Neural cell (in vitro differentiated cells): ENCODE measurements around the gene VENTX. TPM values are rescaled to one million over a fixed set of nuclear protein-coding genes. Genes with fewer than 3 reads are reported as not detected.

Experiments
- H2AFZ ChIP-seq: fragments of 200-600, 300-800 bp; sonication (generic), shearing (Covaris generic); 2 replicates; pipeline ENCODE4 v1.6.0; 2014; ENCODE audit warnings: low read depth, mild to moderate bottlenecking, antibody characterized with exemption, low read length, moderate library complexity
- H3F3A ChIP-seq: fragments of 200-600 bp; shearing (Covaris generic); 2 replicates; pipeline ENCODE4 v1.6.1; 2016; ENCODE audit warnings: mild to moderate bottlenecking, moderate library complexity, mixed read lengths, antibody characterized with exemption, low read length; ENCODE audit not compliant: insufficient read depth, poor library complexity, severe bottlenecking
- H3K27ac ChIP-seq: fragments of 200-600, 300-800 bp; sonication (generic), shearing (Covaris generic); 2 replicates; pipeline ENCODE4 v1.5.1; 2014; ENCODE audit warnings: mild to moderate bottlenecking, low read length, moderate library complexity
- H3K27me3 ChIP-seq: fragments of 300-800, 200-600 bp; sonication (generic), shearing (Covaris generic); 2 replicates; pipeline ENCODE4 v1.6.0; 2014; ENCODE audit warnings: mild to moderate bottlenecking, low read depth, low read length, moderate library complexity; ENCODE audit not compliant: insufficient read depth
- H3K36me3 ChIP-seq: fragments of 300-800, 200-600 bp; sonication (generic), shearing (Covaris generic); 2 replicates; pipeline ENCODE4 v1.5.1; 2014; ENCODE audit warnings: mild to moderate bottlenecking, antibody characterized with exemption, low read length, moderate library complexity; ENCODE audit not compliant: insufficient read depth
- H3K4me2 ChIP-seq: fragments of 300-800, 200-600 bp; sonication (generic), shearing (Covaris generic); 2 replicates; pipeline ENCODE4 v1.6.0; 2014; ENCODE audit warnings: mild to moderate bottlenecking, low read length
- H3K4me3 ChIP-seq: fragments of 300-800, 200-600 bp; sonication (generic), shearing (Covaris generic); 2 replicates; pipeline ENCODE4 v1.5.1; 2014; ENCODE audit warnings: mild to moderate bottlenecking, low read length, moderate library complexity
- H3K79me2 ChIP-seq: fragments of 200-600 bp; shearing (Covaris generic); replicated peaks from 2 replicates; pipeline ENCODE4 v1.6.0; 2014; ENCODE audit warnings: mild to moderate bottlenecking, low read length, moderate library complexity; ENCODE audit not compliant: insufficient read depth
- H3K9ac ChIP-seq: fragments of 300-800, 200-600 bp; sonication (generic), shearing (Covaris generic); 2 replicates; pipeline ENCODE4 v1.6.1; 2016; ENCODE audit warnings: mild to moderate bottlenecking, low read length, mixed read lengths
- H3K9me2 ChIP-seq: fragments of 200-600 bp; shearing (Covaris generic); 2 replicates; pipeline ENCODE4 v1.6.1; 2016; ENCODE audit warnings: mild to moderate bottlenecking, low read length, mixed read lengths; ENCODE audit not compliant: insufficient read depth
- H3K9me3 ChIP-seq: fragments of 200-600, 300-800 bp; sonication (generic), shearing (Covaris generic); 2 replicates; pipeline ENCODE4 v1.6.1; 2016; ENCODE audit warnings: mild to moderate bottlenecking, mixed run types, low read length, moderate library complexity, mixed read lengths
- H4K20me1 ChIP-seq: fragments of 200-600 bp; shearing (Covaris generic); 2 replicates; pipeline ENCODE4 v1.6.1; 2016; ENCODE audit warnings: mild to moderate bottlenecking, mixed run types; ENCODE audit not compliant: insufficient read depth
- EP300 ChIP-seq: fragments of 450-650 bp; conservative IDR thresholded peaks from 2 replicates; pipeline ENCODE4 v1.6.1; 2014; ENCODE audit warnings: antibody characterized with exemption, mild to moderate bottlenecking, moderate library complexity; ENCODE audit not compliant: poor library complexity, severe bottlenecking
- EZH2 ChIP-seq: fragments of 200-600, 300-800 bp; shearing (Covaris generic), sonication (generic); IDR thresholded peaks from 2 replicates; pipeline ENCODE4 v1.6.1; 2014; ENCODE audit warnings: antibody characterized with exemption, low read length, borderline replicate concordance, mild to moderate bottlenecking; ENCODE audit not compliant: insufficient read depth, poor library complexity, severe bottlenecking
- MXI1 ChIP-seq: fragments of 450-650 bp; conservative IDR thresholded peaks from 2 replicates; pipeline ENCODE4 v1.6.1; 2014; ENCODE audit warnings: antibody characterized with exemption, mild to moderate bottlenecking; ENCODE audit not compliant: poor library complexity, severe bottlenecking
- POLR2AphosphoS5 ChIP-seq: IDR thresholded peaks from 2 replicates; pipeline ENCODE4 v1.6.1; 2012
- RAD21 ChIP-seq: fragments of 450-650 bp; conservative IDR thresholded peaks from 2 replicates; pipeline ENCODE4 v1.6.1; 2014; ENCODE audit warnings: antibody characterized with exemption, mild to moderate bottlenecking, moderate library complexity
- SMC3 ChIP-seq: fragments of 450-650 bp; conservative IDR thresholded peaks from 2 replicates; pipeline ENCODE4 v1.6.1; 2014; ENCODE audit warnings: antibody characterized with exemption, mild to moderate bottlenecking, moderate library complexity; ENCODE audit not compliant: poor library complexity
- TAF1 ChIP-seq: IDR thresholded peaks from 2 replicates; pipeline ENCODE4 v1.6.1; 2012; ENCODE audit warnings: low read depth
- polyA plus RNA-seq: library from polyadenylated mRNA; depleted of rRNA; stranded (reverse); fragments of >200 nt; gene quantifications from 2 replicates; pipeline ENCODE4 v1.2.3, GENCODE V29; 2014
- TF ChIP-seq, protein P1 (sequence below): IDR thresholded peaks from 2 replicates; pipeline ENCODE4 v1.6.1; 2012; ENCODE audit warnings: borderline replicate concordance
- TF ChIP-seq, protein P2 (sequence below): fragments of 450-650 bp; IDR thresholded peaks from 2 replicates; pipeline ENCODE4 v1.5.1; 2014; ENCODE audit warnings: antibody characterized with exemption, mild to moderate bottlenecking, moderate library complexity; ENCODE audit not compliant: poor library complexity, severe bottlenecking

VENTX gene
- polyA plus RNA-seq, 1 donor from 2014 or later: not detected

DNA sequence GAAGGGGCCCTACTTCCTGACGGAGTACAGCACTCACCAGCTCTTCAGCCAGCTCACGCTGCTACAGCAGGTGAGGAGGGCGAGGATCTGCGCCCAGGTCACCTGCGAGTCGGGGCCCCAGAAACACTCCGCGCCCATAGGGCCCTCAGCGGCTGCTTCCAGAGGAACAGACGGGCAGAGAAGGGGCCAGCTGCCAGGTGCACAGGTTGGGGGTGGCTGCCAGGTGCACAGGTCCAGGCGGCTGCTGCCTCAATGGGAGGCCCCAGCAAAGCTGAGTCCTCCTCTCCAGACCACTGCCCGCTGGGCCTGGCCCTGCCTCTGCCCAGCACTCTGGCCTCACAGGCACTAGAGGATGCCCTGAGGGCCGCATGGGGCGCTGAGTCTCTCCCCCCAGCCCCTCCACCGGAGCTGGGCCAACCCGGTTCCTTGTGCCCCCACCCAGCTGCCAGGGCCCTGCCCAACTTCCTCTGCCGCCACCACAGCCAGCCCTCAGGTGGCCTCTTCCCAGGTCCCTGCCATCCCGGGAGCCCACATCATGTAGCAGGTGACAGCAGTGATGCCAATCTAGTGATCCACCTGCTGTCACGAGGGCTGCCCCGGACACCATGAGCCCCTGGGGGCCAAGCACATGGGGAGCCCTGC lies 24.7 kb upstream of the VENTX start:
- Histone ChIP-seq H3K4me2 (no peak overlapping the region), H3K79me2 (no peaks in the 10 kb centered on the region), H2AFZ (no peak overlapping the region), H3K9me3 (no peaks in the 10 kb centered on the region), H3K36me3 (no peaks in the 10 kb centered on the region), H3K9ac (no peak overlapping the region), H3K4me3 (no peak overlapping the region), H3K27ac (no peak overlapping the region), H3K27me3 (no peaks in the 10 kb centered on the region), H4K20me1 (no peaks in the 10 kb centered on the region), H3F3A (no peaks in the 10 kb centered on the region), H3K9me2 (no peaks in the 10 kb centered on the region)
- TF ChIP-seq MXI1 (no peak), RAD21 (no peak), TAF1 (no peak), EZH2 (no peak), POLR2AphosphoS5 (no peak), EP300 (no peak), SMC3 (no peak)
- TF ChIP-seq, protein P1, sequence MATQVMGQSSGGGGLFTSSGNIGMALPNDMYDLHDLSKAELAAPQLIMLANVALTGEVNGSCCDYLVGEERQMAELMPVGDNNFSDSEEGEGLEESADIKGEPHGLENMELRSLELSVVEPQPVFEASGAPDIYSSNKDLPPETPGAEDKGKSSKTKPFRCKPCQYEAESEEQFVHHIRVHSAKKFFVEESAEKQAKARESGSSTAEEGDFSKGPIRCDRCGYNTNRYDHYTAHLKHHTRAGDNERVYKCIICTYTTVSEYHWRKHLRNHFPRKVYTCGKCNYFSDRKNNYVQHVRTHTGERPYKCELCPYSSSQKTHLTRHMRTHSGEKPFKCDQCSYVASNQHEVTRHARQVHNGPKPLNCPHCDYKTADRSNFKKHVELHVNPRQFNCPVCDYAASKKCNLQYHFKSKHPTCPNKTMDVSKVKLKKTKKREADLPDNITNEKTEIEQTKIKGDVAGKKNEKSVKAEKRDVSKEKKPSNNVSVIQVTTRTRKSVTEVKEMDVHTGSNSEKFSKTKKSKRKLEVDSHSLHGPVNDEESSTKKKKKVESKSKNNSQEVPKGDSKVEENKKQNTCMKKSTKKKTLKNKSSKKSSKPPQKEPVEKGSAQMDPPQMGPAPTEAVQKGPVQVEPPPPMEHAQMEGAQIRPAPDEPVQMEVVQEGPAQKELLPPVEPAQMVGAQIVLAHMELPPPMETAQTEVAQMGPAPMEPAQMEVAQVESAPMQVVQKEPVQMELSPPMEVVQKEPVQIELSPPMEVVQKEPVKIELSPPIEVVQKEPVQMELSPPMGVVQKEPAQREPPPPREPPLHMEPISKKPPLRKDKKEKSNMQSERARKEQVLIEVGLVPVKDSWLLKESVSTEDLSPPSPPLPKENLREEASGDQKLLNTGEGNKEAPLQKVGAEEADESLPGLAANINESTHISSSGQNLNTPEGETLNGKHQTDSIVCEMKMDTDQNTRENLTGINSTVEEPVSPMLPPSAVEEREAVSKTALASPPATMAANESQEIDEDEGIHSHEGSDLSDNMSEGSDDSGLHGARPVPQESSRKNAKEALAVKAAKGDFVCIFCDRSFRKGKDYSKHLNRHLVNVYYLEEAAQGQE: no peak
- TF ChIP-seq, protein P2, sequence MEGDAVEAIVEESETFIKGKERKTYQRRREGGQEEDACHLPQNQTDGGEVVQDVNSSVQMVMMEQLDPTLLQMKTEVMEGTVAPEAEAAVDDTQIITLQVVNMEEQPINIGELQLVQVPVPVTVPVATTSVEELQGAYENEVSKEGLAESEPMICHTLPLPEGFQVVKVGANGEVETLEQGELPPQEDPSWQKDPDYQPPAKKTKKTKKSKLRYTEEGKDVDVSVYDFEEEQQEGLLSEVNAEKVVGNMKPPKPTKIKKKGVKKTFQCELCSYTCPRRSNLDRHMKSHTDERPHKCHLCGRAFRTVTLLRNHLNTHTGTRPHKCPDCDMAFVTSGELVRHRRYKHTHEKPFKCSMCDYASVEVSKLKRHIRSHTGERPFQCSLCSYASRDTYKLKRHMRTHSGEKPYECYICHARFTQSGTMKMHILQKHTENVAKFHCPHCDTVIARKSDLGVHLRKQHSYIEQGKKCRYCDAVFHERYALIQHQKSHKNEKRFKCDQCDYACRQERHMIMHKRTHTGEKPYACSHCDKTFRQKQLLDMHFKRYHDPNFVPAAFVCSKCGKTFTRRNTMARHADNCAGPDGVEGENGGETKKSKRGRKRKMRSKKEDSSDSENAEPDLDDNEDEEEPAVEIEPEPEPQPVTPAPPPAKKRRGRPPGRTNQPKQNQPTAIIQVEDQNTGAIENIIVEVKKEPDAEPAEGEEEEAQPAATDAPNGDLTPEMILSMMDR: no peak

DNA sequence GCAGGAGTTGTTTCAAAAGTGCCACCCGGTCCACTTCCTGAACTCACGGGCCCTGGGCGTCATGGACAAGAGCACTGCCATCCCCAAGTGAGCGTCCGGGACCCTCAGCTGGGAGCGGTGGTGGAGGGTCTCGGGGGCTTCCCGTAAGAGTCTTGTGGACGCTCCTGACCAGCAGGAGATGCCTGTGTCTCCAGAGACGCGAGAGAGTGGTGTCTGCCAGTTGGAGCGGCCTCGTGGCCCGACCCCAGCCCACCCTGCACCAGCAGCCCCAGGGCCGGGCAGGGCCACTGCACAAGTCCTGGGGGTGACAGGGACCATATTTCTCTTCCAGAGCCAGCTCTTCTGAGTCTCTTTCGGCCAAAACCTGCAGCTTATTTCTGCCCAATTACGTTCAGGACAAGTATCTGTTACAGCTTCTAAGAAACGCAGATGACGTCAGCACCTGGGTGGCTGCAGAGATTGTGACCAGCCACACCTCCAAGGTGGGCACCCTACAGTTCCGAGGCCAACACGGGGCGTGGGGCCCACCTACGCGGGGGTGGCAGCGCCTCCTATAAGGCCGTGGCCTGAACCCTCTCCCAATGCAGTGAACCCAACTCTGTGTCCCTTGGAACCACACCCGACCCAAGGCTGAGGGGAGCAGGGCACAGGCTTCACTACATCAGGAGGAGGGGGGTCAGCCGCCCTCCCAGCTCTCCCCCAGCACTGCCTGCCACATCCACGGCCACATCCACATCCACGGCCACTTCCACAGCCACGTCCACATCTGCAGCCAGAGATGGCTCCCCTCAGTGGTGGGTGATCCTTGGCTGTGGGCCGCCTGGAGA lies 23.8 kb upstream of the VENTX start:
- Histone ChIP-seq H4K20me1 (no peaks in the 10 kb centered on the region), H3K9ac (no peak overlapping the region), H3K27ac (no peak overlapping the region), H3K79me2 (no peaks in the 10 kb centered on the region), H3K36me3 (no peaks in the 10 kb centered on the region), H3F3A (no peaks in the 10 kb centered on the region), H3K9me2 (no peaks in the 10 kb centered on the region), H3K4me2 (no peak overlapping the region), H3K9me3 (no peaks in the 10 kb centered on the region), H3K4me3 (no peak overlapping the region), H2AFZ (no peak overlapping the region), H3K27me3 (no peaks in the 10 kb centered on the region)
- TF ChIP-seq, protein P1: no peak
- TF ChIP-seq RAD21 (no peak), EZH2 (no peak)
